Measurements from ENCODE around the gene MAP3K3. TPM values are rescaled to one million over a fixed set of nuclear protein-coding genes. Genes with fewer than 3 reads are reported as not detected.

The MAP3K3 gene
- total RNA-seq, 1 experiment from 2014 or later = 14.1 TPM

- Histone ChIP-seq H3K36me3 (ENCODE audit: low read depth) (no peaks in the 10 kb centered on the region), H3K9me3 (ENCODE audit: insufficient read depth, low read depth) (no peaks in the 10 kb centered on the region), H3K4me3 (no peak overlapping the region), H4K20me1 (ENCODE audit: insufficient read depth) (no peaks in the 10 kb centered on the region), H3K4me1 (replicated peaks; ENCODE audit: insufficient read depth) (peaks cover 4% of the 10 kb centered on the region), H3K9me2 (ENCODE audit: insufficient read depth) (no peaks in the 10 kb centered on the region), H3K27me3 (ENCODE audit: insufficient read depth, low read depth) (no peaks in the 10 kb centered on the region), H3F3A (ENCODE audit: insufficient read depth, low read depth) (peaks cover 2% of the 10 kb centered on the region; the same call in 1 of the 2 replicates), H3K79me2 (ENCODE audit: low read depth) (no peaks in the 10 kb centered on the region), H2AFZ (no peak overlapping the region), H3K27ac (no peak overlapping the region), H3K4me2 (no peak overlapping the region)
- no peak for TF ChIP-seq EZH2 (IDR thresholded peaks at IDR 0.05; ENCODE audit: low read depth)
- TF ChIP-seq, protein P1, sequence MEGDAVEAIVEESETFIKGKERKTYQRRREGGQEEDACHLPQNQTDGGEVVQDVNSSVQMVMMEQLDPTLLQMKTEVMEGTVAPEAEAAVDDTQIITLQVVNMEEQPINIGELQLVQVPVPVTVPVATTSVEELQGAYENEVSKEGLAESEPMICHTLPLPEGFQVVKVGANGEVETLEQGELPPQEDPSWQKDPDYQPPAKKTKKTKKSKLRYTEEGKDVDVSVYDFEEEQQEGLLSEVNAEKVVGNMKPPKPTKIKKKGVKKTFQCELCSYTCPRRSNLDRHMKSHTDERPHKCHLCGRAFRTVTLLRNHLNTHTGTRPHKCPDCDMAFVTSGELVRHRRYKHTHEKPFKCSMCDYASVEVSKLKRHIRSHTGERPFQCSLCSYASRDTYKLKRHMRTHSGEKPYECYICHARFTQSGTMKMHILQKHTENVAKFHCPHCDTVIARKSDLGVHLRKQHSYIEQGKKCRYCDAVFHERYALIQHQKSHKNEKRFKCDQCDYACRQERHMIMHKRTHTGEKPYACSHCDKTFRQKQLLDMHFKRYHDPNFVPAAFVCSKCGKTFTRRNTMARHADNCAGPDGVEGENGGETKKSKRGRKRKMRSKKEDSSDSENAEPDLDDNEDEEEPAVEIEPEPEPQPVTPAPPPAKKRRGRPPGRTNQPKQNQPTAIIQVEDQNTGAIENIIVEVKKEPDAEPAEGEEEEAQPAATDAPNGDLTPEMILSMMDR (conservative IDR thresholded peaks at IDR 0.05) = no peak
- no peak for DNase-seq
- ChIA-PET CTCF (no interaction called here), POLR2A (ENCODE audit: unreplicated experiment) (interaction anchor here (0.6 kb wide), 1 partner anchor 19 kb away, joined by 3 read pairs; no protein-coding TSS in a partner anchor)
- intact Hi-C loops (cut with micrococcal nuclease; ENCODE audit: unreplicated experiment) = no loop called here
- BruUV-seq (replicated peaks) = no TSS peak
Measured at GRCh38 chr17:63641692-63642448, 19.7 kb downstream of the MAP3K3 start.

DNA sequence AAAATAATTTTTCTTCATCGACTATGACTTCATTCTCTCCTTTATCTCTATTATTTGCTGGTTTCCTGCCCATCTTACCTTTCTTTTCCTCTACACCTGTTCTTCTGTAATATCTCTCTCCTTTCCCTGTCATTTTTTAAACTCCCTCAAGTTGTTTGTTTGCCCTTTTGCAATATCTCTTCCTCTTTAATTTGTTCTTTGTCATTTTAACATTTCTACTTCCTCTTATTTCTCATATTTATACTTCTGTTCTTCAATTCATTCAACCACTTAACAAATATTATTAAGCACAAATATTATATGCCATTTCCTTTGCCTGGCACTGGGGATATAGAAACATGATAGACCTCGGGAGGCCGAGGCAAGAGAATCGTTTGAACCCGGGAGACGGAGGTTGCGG, 22.6 kb downstream of the MAP3K3 start:
- no peak overlapping the region for H2AFZ ChIP-seq
- ChIA-PET CTCF (no interaction called here), POLR2A (ENCODE audit: unreplicated experiment) (no interaction called here)
- H4K20me1 ChIP-seq (ENCODE audit: insufficient read depth) = no peaks in the 10 kb centered on the region
- H3K9me3 ChIP-seq (ENCODE audit: insufficient read depth, low read depth) = no peaks in the 10 kb centered on the region
- H3K27me3 ChIP-seq (ENCODE audit: insufficient read depth, low read depth) = no peaks in the 10 kb centered on the region
- peaks cover 7% of the 10 kb centered on the region; the same call in 1 of the 2 replicates for H3F3A ChIP-seq (ENCODE audit: insufficient read depth, low read depth)
- no peak overlapping the region for H3K4me3 ChIP-seq
- no peak overlapping the region for H3K27ac ChIP-seq
- no peak for DNase-seq
- no peaks in the 10 kb centered on the region for H3K9me2 ChIP-seq (ENCODE audit: insufficient read depth)
- H3K79me2 ChIP-seq (ENCODE audit: low read depth) = no peaks in the 10 kb centered on the region
- H3K4me2 ChIP-seq = no peak overlapping the region
- H3K4me1 ChIP-seq (replicated peaks; ENCODE audit: insufficient read depth) = peaks cover 18% of the 10 kb centered on the region
- intact Hi-C loops (cut with micrococcal nuclease; ENCODE audit: unreplicated experiment) = no loop called here
- TF ChIP-seq EZH2 (IDR thresholded peaks at IDR 0.05; ENCODE audit: low read depth) = no peak
- TF ChIP-seq, protein P1 (conservative IDR thresholded peaks at IDR 0.05) = no peak
- BruUV-seq (replicated peaks) = no TSS peak
- no peaks in the 10 kb centered on the region for H3K36me3 ChIP-seq (ENCODE audit: low read depth)

DNA sequence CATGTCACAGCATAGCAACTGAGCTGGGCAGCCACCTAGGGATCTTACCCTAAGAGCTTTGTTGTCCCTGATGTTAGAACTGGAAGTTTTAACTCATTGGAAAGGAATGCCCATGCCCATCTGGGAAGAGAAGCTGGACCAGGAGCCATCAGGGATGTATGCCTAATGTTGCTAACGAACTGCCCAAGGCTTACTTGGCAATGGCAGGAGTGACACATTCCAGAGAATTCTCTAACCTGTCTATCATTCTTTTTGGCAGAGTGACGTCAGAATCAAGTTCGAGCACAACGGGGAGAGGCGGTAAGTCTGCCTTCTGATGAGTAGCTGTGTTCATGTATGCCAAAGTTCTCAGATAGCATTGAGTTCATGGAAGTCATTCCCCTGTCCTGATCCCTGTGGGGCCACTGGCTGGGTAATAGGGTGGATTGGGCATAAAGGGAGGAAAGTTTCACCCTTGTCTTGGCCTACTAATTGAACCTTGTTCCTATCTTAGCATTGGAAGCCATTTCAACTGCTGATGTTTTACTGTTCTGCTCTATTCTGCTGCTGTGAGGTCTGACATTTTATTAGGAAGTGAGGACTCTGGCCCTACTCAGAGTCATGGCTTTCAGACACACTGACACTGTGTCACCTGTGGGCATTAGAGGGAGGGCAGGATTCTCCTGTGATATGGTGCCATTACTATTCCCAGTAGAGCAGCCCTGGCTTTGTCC, 23.7 kb downstream of the MAP3K3 start:
- no peaks in the 10 kb centered on the region for H3K9me3 ChIP-seq (ENCODE audit: insufficient read depth, low read depth)
- ChIA-PET POLR2A (ENCODE audit: unreplicated experiment) (interaction anchor here (0.6 kb wide), 1 partner anchor 110 kb away, joined by 5 read pairs; no protein-coding TSS in a partner anchor), CTCF (interaction anchor here (0.6 kb wide), 1 partner anchor 220 kb away, joined by 3 read pairs; no protein-coding TSS in a partner anchor)
- no peak overlapping the region for H3K27ac ChIP-seq
- intact Hi-C loops (cut with micrococcal nuclease; ENCODE audit: unreplicated experiment) = no loop called here
- peak in 1 of 2 experiments; percentile 16 for DNase-seq
- peaks cover 18% of the 10 kb centered on the region for H3K4me1 ChIP-seq (replicated peaks; ENCODE audit: insufficient read depth)
- no peaks in the 10 kb centered on the region for H3K79me2 ChIP-seq (ENCODE audit: low read depth)
- H3F3A ChIP-seq (ENCODE audit: insufficient read depth, low read depth) = peaks cover 7% of the 10 kb centered on the region; the same call in 1 of the 2 replicates
- H3K36me3 ChIP-seq (ENCODE audit: low read depth) = no peaks in the 10 kb centered on the region
- TF ChIP-seq EZH2 (IDR thresholded peaks at IDR 0.05; ENCODE audit: low read depth) = no peak
- H3K4me3 ChIP-seq = no peak overlapping the region
- no peaks in the 10 kb centered on the region for H3K9me2 ChIP-seq (ENCODE audit: insufficient read depth)
- no peak overlapping the region for H2AFZ ChIP-seq
- no TSS peak for BruUV-seq (replicated peaks)
- H3K27me3 ChIP-seq (ENCODE audit: insufficient read depth, low read depth) = no peaks in the 10 kb centered on the region
- no peak overlapping the region for H3K4me2 ChIP-seq
- no peaks in the 10 kb centered on the region for H4K20me1 ChIP-seq (ENCODE audit: insufficient read depth)
